Sigmoid colon (tissue), 3 donors: ENCODE results near the gene SSR1.

Source experiments
- CTCF ChIP-seq, 4 experiments: fragments of 450-650 bp in 3 of 4; fragments of 200-600 bp in 1 of 4; IDR thresholded peaks; one replicate each; pipeline ENCODE4 v1.5.1; 2016 to 2019; ENCODE audit warnings: antibody characterized with exemption in 4 of 4, mild to moderate bottlenecking in 3 of 4, moderate library complexity in 2 of 4
- POLR2A ChIP-seq, 2 donors: fragments of 450-650 bp; IDR thresholded peaks; one replicate each; pipeline ENCODE4 v1.6.1; 2016; ENCODE audit warnings: antibody characterized with exemption in 2 of 2, mild to moderate bottlenecking in 2 of 2, moderate library complexity in 2 of 2

DNA sequence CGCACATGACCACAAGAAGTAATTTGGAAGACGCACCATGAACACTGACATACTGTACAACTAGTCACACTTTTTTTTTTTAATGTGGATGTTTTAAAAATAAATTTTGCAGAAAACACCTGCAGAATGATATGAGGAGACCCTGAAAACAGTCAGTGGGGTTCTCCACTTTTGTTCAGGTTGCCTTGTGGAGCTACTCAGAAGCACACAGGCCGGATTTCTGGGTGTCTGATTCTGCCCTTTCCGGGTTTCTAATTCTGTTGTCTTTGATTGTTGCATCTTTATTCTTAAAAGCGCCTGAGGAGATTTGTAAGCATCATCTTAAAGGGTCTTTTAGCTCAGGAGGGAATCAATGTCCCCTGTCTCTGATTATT, 74.5 kb downstream of the SSR1 start:
- TF ChIP-seq POLR2A (IDR thresholded peaks at IDR 0.05) = no peak
- TF ChIP-seq CTCF (IDR thresholded peaks at IDR 0.05) = no peak
